Small intestine (tissue), 7 donors: Measurements from ENCODE around the gene ERC2. TPM values are rescaled to one million over a fixed set of nuclear protein-coding genes. Genes with fewer than 3 reads are reported as not detected.

Experiments
- DNase-seq, 2 donors: peaks; one replicate each; pipeline versions ENCODE4 v3.0.0 to v3.0.0-alpha.2; 2013
- FAIRE-seq: peaks from 2 replicates; lab custom pipeline; 2012; peaks lifted over from hg19 to GRCh38; lab: Jason Lieb, UNC
- H3K27ac ChIP-seq, 3 donors: one replicate each; pipeline ENCODE4 v1.5.1; 2013; ENCODE audit warnings: low read length in 2 of 3, mild to moderate bottlenecking in 2 of 3, control low read depth in 1 of 3, inconsistent platforms in 1 of 3, low read depth in 1 of 3, moderate library complexity in 1 of 3
- H3K27me3 ChIP-seq, 3 donors: one replicate each; pipeline ENCODE4 v1.6.1; 2013; ENCODE audit warnings: low read length in 3 of 3, inconsistent platforms in 1 of 3; ENCODE audit not compliant: control insufficient read depth in 3 of 3, insufficient read depth in 3 of 3
- H3K36me3 ChIP-seq, 3 donors: one replicate each; pipeline ENCODE4 v1.6.1; 2013; ENCODE audit warnings: low read length in 3 of 3, inconsistent platforms in 1 of 3, low read depth in 1 of 3, mild to moderate bottlenecking in 1 of 3, moderate library complexity in 1 of 3; ENCODE audit not compliant: control insufficient read depth in 3 of 3, insufficient read depth in 2 of 3
- H3K4me1 ChIP-seq, 3 donors: one replicate each; pipeline ENCODE4 v1.6.1; 2013; ENCODE audit warnings: low read length in 2 of 3, inconsistent platforms in 1 of 3, low read depth in 1 of 3, mild to moderate bottlenecking in 1 of 3, moderate library complexity in 1 of 3; ENCODE audit not compliant: control insufficient read depth in 3 of 3, insufficient read depth in 2 of 3
- H3K4me3 ChIP-seq, 3 donors: one replicate each; pipeline ENCODE4 v1.5.1; 2013; ENCODE audit warnings: low read length in 3 of 3, control low read depth in 1 of 3, inconsistent platforms in 1 of 3, low read depth in 1 of 3, mild to moderate bottlenecking in 1 of 3, moderate library complexity in 1 of 3
- H3K9me3 ChIP-seq, 2 donors: one replicate each; pipeline ENCODE4 v1.6.1; 2013; ENCODE audit warnings: low read depth in 1 of 2, low read length in 1 of 2; ENCODE audit not compliant: control insufficient read depth in 2 of 2, insufficient read depth in 1 of 2
- WGBS, 3 donors: extraction: QIAGEN DNeasy Blood & Tissue Kit; methylation state at CpG; one replicate each; pipeline ENCODE4 v1.1.7; 2013; 5-methylcytosine and 5-hydroxymethylcytosine counted together
- polyA plus RNA-seq, 4 donors: library from polyadenylated mRNA; stranded (reverse) in 3 of 4; unstranded in 1 of 4; fragments of 200-250 nt in 3 of 4; fragments of 120-200 nt in 1 of 4; gene quantifications; one replicate each; pipeline versions ENCODE4 v1.2.1 to v1.2.3, GENCODE V29; 2013
- donor health status: healthy with polysubstance abuse.
- donor health status: control.
- donor health status: control.
- donor health status: Bipolar disorder and iron deficiency.
- donor health status: healthy.

Gene ERC2
- polyA plus RNA-seq, 4 donors, result 0.73 to 2.0 TPM; not detected in 2

DNA sequence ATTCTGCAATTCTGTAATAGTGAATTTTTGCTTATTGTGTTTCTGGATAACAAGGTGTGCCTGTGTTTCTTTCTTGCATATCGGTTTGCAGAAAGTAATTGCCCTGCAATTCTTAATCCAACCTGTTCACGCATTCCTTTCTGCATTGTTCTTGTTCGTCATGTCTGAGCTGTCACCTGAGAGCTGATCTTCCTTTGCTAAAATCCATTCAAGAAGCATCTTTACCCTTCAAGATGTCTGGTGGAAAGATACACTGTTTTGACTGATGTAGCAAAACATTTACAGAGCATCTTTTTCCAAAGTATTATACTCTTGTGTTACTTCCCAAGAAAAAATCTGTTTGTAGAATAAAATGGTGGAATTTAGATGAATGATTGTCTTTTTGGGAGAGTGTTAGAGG, 822.1 kb downstream of the ERC2 start:
- Histone ChIP-seq H3K27ac (no peak overlapping the region), H3K4me1 (no peaks in the 10 kb centered on the region), H3K9me3 (peaks cover 0 to 2% of the 10 kb centered on the region in 2 donors), H3K36me3 (no peaks in the 10 kb centered on the region), H3K4me3 (no peak overlapping the region), H3K27me3 (peaks cover 0 to 3% (median 0%) of the 10 kb centered on the region in 3 donors)
- FAIRE-seq, result no peak
- WGBS, 3 donors, result 81 to 89% (median 83%) methylated on average over 3 of the region's 3 CpGs
- DNase-seq, result no peak

DNA sequence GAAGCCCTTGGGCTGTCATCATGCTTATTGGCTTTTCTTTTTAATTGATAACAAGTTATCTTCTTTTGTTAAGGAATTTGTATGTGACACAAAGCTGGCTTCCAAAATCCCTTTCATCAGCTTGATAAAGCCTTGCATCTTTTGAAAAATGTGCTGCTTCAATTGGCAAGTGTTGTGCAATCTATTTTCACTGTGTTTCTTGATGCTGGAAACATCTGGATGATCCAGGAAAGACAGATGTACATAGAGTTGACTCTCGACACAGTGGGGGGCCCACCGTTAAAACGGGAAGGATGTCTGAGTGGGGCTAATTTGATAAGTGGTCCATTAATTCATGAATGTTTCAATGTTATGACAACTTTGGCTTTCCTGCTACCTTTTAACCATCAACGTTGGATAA, 822.8 kb downstream of the ERC2 start:
- Histone ChIP-seq H3K9me3 (peaks cover 0 to 2% of the 10 kb centered on the region in 2 donors), H3K36me3 (no peaks in the 10 kb centered on the region), H3K4me3 (no peak overlapping the region), H3K4me1 (no peaks in the 10 kb centered on the region), H3K27ac (no peak overlapping the region), H3K27me3 (peaks cover 0 to 3% (median 0%) of the 10 kb centered on the region in 3 donors)
- WGBS, 3 donors, result 37 to 46% (median 45%) methylated on average over 4 of the region's 4 CpGs
- DNase-seq (no peak), FAIRE-seq (no peak)

DNA sequence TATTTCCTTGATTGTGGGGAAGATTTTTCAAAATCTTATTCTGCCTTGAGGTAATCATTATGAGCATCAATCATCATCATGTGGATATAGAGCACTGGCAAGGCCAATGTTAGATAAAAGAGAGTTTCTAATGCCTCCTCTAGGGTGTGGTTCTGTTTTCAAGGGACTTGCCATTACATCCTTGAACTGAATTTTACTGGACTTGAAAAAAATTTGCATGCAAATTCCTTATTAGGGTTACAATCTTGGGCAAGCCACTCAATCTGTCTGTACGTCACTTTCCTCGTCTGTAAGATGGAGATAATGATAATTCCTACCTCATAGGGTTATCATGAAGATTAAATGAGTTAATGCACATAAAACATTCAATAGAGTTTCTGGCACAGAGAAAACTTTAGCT, 825.0 kb downstream of the ERC2 start:
- H3K4me1 ChIP-seq, result no peaks in the 10 kb centered on the region
- no peak for DNase-seq
- no peaks in the 10 kb centered on the region for H3K36me3 ChIP-seq
- WGBS, 3 donors, result 53 to 78% (median 69%) methylated on average over 2 of the region's 2 CpGs
- peaks cover 0 to 2% (median 0%) of the 10 kb centered on the region in 3 donors for H3K27me3 ChIP-seq
- no peak overlapping the region for H3K27ac ChIP-seq
- H3K4me3 ChIP-seq, result no peak overlapping the region
- FAIRE-seq, result no peak
- peaks cover 0 to 2% of the 10 kb centered on the region in 2 donors for H3K9me3 ChIP-seq

DNA sequence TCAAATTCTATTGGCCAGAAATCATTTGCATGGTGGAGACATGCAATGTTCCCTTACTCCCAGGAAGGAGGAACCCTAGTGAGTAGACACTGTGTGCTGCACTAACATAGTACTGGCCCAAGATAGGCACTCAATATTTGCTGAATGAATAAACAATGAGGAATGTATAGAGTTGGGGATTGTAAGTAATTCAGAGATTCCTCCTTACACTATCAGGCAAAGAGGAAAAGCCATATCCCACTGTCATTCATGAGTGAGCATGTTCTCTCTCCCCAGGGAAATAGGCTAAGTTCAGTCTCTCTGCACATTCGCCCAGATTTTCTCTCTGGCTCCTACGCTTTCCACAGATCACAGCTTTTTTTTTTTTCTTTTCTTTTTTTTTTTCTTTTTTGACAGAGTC, 826.3 kb downstream of the ERC2 start:
- 82 to 86% (median 85%) methylated on average over 2 of the region's 2 CpGs for WGBS, 3 donors
- FAIRE-seq, result no peak

DNA sequence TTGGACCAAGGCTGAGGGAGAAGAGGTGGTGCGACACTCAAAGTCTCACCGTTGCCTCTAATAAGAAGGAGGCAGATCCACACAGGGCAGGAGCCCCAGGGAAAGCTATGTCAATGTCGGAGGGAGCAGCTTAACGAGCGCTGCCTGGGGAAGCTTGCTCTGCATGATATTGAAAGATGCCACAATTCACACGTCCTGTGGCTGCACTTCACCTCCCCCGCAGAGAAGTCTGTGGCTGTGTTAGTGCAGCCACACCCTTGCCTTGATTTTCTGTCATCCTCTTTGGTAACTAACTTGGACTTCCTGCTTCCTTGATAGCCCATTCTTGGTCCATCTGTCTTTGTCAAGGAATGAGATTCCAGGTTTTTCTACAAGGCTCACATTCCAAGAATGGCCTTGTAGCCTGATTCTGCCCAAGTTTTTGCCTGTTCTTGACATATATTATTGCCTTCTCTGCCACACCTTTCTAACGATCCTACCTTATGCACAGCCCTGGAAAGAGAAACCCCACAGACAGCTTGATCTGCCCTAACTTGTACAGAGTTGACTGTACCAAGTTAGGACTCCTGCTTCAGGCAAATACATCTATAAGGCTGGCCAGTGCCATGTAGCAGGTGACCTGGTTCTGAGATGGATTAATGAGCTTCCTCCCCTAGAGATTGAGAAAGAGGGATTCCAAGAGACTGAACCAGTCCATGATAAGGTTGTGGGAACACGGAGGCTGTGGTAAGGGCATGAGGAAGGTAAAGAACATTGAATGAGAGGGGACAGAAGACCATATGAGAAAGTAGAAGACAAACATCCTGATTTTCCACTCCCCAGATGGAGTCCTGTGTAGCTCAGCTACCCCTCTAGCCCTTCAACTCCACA, 828.1 kb downstream of the ERC2 start:
- Histone ChIP-seq H3K36me3 (no peaks in the 10 kb centered on the region), H3K4me1 (no peaks in the 10 kb centered on the region), H3K4me3 (no peak overlapping the region), H3K9me3 (no peaks in the 10 kb centered on the region), H3K27ac (no peak overlapping the region), H3K27me3 (no peaks in the 10 kb centered on the region)
- FAIRE-seq (no peak), DNase-seq (no peak)
- WGBS, 3 donors, result 55 to 61% (median 60%) methylated on average over 9 of the region's 9 CpGs

More for the DNA sequence above, 826.3 kb downstream of the ERC2 start:
- Histone ChIP-seq H3K27me3 (no peaks in the 10 kb centered on the region), H3K4me1 (no peaks in the 10 kb centered on the region), H3K36me3 (no peaks in the 10 kb centered on the region), H3K27ac (no peak overlapping the region), H3K9me3 (no peaks in the 10 kb centered on the region), H3K4me3 (no peak overlapping the region)
- no peak for DNase-seq

DNA sequence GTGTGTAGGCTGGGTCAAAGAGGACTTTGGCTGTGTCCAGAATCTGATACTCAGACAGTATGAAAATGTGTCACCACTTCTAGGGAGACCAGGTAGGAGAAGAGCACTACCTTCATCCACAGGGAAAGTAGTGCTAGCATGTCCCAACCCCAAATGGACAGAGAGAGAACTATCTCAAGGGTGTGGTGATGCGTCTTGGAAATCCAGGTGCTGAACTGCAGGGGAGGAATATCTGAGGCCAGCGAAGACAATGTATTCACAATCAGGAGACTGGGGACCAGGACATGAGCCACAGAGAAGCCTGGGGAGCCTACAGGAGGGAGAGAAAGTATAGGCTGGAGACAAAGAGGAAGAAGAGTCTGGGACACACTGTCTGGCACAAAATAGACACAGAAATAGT, 829.1 kb downstream of the ERC2 start:
- no peak for FAIRE-seq
- no peak for DNase-seq
- Histone ChIP-seq H3K27ac (no peak overlapping the region), H3K36me3 (no peaks in the 10 kb centered on the region), H3K4me1 (no peaks in the 10 kb centered on the region), H3K9me3 (no peaks in the 10 kb centered on the region), H3K4me3 (no peak overlapping the region), H3K27me3 (no peaks in the 10 kb centered on the region)
- 92 to 94% (median 93%) methylated on average over 2 of the region's 2 CpGs for WGBS, 3 donors

DNA sequence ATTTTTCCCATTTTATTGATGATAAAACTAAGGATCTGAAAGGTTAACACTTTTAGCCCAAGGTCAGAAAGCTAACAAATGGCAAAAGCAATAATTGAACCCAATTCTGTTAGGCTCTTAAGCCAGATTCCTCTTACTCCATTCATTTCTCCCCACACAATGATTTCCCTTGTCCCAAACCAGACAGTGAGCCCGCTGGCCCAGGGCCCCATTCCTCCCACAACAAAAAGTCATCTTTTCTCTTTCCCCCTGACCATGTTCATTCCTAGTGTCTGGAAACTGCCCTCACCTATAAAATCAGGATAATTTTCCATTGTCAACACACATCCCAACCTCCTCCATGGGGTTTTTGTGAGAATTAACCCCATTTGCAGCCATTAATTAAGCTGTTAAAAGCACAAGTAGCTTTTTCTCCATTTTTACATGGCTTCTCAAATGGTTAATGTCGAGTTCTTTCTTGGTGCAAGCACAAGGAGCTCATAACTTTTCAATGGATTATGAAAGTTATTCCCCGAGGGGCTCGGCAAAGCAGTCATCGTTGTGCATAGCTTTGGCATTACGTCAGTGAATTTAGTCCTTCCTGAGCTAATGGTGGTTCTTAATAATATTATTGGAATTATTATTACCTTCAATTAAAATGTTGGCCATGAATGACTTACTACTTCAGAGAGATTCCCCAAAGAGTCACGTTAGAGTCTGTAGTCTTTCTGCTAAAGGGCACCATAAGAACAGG, 830.2 kb downstream of the ERC2 start:
- no peaks in the 10 kb centered on the region for H3K27me3 ChIP-seq
- no peaks in the 10 kb centered on the region for H3K9me3 ChIP-seq
- 76 to 82% (median 77%) methylated on average over 7 of the region's 7 CpGs for WGBS, 3 donors
- FAIRE-seq (no peak), DNase-seq (no peak)
- no peaks in the 10 kb centered on the region for H3K36me3 ChIP-seq
- no peak overlapping the region for H3K27ac ChIP-seq
- no peaks in the 10 kb centered on the region for H3K4me1 ChIP-seq
- H3K4me3 ChIP-seq, result no peak overlapping the region

DNA sequence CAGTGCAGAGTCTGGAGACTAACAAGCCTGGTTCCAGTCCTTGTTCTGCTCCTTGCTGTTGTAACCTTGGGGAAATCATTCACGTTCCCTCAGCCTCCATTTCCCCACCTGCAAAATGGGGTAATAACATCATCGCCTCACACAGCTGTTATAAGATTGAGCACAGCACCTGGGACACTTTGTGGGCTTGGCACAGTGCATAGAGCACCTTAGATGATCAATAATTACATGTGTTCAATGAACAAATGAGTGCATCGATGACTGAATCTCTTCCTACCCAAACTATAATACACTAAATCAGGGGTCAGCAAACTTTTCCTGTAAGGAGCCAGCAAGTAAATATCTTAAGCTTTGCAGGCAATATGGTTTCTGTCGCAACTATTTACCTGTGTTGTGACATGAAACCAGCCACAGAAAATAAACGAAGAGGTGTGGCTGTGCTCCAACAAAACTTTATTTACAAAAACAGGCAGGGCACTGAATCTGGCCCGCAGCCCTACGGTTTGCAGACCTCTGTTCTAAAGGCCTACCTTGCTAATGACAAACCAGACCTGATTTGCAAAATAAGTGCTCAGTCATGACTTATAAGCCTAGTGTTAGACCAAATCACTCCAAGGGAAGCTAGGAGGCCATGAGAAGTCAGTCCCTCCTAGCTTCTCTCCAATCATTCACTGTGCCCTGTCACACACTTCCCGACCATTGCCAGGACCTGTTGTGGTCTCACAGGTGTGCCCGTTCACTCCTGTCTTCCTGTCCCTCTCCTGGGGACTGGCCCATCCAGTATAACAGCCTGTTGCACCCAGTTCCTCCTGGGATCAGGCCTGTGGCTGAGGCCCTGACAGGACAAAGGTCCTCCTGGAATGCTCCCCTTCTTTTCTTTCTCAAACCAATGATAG, 831.7 kb downstream of the ERC2 start:
- Histone ChIP-seq H3K9me3 (no peaks in the 10 kb centered on the region), H3K27me3 (no peaks in the 10 kb centered on the region), H3K4me1 (no peaks in the 10 kb centered on the region), H3K4me3 (no peak overlapping the region), H3K36me3 (no peaks in the 10 kb centered on the region), H3K27ac (no peak overlapping the region)
- DNase-seq (no peak), FAIRE-seq (no peak)
- WGBS, 3 donors, result 68 to 78% (median 73%) methylated on average over 9 of the region's 9 CpGs
